DND-41 (cell line): Measurements from ENCODE around the gene ARF4.

Experiments
- EZH2 ChIP-seq: IDR thresholded peaks from 3 replicates; pipeline ENCODE4 v1.6.1; 2012; ENCODE audit warnings: borderline replicate concordance, low read depth, mild to moderate bottlenecking, moderate library complexity, low read length, inconsistent platforms; ENCODE audit not compliant: severe bottlenecking
- TF ChIP-seq, protein P1 (sequence below): IDR thresholded peaks from 2 replicates; pipeline ENCODE4 v1.5.1; 2012; ENCODE audit warnings: borderline replicate concordance, low read length, moderate library complexity, mild to moderate bottlenecking; ENCODE audit not compliant: poor library complexity, severe bottlenecking; ENCODE audit errors: extremely low read depth

DNA sequence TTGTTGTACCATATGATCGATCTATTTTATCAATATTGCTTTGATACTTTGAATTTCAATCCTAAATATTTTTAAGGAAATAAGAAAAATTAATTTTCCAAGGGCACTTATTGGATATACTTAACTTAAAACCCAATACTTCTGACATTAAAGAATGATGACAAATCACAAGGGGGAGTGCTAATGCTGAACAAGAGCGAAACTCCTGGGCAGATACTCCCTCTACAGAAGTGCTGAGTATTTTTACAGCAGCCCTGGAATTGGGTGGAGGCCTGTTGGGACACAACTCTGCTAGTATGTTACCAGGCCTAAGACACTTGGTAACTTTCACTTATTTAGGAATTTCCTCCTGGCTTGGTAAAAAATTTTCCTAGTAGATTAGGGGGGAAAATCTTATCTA lies 49.6 kb upstream of the ARF4 start:
- TF ChIP-seq, protein P1, sequence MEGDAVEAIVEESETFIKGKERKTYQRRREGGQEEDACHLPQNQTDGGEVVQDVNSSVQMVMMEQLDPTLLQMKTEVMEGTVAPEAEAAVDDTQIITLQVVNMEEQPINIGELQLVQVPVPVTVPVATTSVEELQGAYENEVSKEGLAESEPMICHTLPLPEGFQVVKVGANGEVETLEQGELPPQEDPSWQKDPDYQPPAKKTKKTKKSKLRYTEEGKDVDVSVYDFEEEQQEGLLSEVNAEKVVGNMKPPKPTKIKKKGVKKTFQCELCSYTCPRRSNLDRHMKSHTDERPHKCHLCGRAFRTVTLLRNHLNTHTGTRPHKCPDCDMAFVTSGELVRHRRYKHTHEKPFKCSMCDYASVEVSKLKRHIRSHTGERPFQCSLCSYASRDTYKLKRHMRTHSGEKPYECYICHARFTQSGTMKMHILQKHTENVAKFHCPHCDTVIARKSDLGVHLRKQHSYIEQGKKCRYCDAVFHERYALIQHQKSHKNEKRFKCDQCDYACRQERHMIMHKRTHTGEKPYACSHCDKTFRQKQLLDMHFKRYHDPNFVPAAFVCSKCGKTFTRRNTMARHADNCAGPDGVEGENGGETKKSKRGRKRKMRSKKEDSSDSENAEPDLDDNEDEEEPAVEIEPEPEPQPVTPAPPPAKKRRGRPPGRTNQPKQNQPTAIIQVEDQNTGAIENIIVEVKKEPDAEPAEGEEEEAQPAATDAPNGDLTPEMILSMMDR, result no peak
- no peak for TF ChIP-seq EZH2
